ENCODE data around the gene TAB2.
"Not testable (repeated sequence)": the region's sequence is repeated elsewhere in the genome, so short reads cannot be mapped to it uniquely, and the experiment has no call there.

The TAB2 gene

DNA sequence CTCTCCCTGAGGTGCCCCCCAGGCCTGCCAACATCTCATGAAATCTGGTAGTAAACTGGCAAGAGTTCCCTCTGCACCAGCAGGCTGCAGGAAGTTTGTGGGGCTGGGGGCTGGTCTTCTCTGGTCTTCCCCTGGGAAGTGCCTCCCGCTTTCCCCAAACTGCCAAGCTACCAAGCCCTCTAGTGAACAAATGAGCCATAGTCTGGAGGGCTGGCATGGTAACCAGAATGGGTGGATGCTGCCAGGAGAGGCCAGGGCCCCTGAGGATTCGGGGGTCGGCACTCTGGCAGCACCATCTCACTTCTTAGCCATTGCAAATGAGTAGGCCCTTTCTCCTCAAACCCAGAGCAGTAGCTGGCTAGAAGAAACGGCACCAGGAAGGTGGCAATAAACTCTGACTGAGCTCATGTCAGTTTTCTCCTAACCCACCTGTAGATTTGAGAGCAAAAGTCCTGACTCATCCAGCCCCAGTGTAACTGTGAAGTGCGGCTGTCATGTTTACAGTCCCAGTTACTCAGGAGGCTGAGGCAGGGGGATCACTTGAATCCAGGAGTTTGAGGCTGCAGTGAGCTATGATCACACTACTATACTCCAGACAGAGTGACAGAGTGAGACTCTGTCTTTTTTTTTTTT is 131.4 kb downstream of the TAB2 start:
- DNase-seq: peak; percentile 7

DNA sequence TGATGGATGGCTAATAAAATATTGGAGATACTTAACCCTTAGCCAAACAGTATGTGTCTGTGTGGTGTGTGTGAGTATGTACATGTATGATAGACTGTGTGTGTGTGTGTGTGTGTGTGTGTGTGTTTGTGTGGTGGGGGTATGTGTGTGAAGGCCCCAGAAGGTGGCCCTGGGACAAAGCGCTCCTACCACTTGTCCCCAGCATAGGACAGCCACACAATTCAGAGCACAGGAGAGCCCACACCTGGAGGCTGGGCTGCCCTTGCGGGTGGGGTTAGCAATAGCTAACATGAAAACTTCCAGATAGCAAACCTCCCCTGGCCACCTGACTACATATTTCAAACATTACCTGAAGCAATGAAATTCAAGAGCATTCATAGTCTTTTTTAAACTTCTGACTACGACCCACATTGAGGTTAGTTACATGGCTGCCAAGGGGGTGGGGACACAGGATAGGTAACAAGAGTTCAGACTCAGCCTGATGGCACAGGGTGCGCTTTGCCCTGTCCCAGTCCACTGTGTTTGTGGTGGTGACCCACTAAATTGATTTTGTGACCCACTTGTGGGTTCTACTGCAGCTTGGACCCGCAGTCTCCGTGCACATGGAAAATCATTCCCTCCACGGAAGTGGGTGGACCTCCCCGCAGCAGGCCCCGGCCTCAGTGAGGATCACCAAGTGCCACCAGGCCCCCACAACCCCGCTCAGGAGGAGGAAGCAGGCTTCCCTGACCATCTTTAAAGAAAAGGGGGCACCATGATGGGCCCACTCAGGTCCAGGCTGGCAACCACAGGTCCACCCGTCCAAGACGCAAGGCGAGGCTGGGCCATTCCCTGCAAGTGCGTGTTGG is 132.5 kb downstream of the TAB2 start:
- DNase-seq: no peak

DNA sequence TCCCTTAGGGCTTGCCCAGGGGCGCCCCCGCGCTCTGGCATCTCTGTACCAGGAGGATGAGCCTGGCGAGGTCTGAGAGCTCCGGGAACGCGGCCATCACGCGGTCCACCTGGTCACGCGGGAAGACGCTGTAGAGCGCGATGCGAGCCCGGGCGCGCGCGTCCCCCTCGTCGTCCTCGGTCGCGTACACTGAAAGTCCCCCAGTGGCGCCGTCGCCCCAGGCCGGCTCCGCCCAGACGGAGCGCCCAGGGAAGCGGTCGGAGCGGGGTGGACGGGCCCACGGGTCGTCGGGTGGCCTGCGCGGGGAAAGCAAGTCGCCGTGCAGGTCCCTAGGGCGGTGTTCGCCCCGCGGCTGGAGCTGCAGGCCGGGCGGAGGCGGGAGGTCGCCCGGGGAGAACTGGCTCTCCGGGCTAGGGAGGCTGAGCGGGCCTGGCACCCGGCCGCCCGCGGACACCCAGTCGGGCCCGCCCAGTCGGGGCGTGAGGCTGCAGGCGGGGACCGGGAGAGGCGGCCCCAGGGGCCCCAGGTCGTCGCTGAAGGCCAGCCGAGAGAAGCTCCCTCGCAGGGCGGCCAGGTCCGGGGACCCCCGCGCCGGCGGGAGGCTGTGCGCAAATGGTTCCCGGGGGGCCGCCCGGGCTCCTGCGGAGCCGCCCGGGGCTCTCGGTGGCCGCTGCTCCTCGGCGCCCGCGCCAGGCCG is 133.3 kb downstream of the TAB2 start:
- peak; percentile 21 for DNase-seq

- DNase-seq: peak; percentile 44
These were observed 134.0 kb downstream of the TAB2 start for GRCh38 chr6:149451376-149452036.

- DNase-seq: no peak
These were observed 134.8 kb downstream of the TAB2 start for GRCh38 chr6:149452037-149452939.

DNA sequence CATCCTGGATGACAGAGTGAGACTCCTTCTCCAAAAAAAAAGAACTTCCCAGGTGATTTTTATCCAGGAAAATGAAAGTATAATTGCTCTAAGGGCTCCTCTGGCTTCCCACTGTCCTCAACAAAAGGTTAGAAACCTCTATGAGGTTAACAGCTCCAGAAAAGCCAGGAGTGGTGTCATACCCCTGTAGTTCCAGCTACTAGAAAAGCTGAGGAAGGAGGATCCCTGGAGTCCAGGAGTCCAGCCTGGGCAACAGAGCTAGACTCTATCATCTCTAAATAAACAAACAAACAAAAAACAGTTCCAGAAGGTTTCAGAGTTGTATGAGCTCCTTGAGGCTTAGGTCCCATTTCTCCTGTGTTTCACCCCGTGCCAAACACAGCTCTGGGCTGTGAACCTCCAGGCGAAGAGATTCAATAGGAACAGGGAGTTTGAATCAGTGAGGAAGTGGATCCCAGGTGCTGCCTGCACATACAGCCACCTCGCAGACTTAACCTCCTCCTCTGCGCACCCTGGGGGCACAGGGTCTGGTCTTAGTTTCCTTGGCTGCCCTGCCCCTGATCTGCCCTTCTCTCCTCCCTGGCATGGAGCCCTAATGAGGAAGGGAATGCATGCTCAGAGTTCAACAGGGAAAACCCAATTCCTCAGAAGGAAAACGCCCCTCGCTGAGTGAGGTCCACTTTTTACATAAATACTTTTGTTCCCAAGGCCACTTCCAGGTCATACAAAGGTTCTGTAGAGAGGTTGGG is 136.3 kb downstream of the TAB2 start:
- DNase-seq: no peak

- DNase-seq: no peak
These were observed 136.9 kb downstream of the TAB2 start for GRCh38 chr6:149454346-149454848.

DNA sequence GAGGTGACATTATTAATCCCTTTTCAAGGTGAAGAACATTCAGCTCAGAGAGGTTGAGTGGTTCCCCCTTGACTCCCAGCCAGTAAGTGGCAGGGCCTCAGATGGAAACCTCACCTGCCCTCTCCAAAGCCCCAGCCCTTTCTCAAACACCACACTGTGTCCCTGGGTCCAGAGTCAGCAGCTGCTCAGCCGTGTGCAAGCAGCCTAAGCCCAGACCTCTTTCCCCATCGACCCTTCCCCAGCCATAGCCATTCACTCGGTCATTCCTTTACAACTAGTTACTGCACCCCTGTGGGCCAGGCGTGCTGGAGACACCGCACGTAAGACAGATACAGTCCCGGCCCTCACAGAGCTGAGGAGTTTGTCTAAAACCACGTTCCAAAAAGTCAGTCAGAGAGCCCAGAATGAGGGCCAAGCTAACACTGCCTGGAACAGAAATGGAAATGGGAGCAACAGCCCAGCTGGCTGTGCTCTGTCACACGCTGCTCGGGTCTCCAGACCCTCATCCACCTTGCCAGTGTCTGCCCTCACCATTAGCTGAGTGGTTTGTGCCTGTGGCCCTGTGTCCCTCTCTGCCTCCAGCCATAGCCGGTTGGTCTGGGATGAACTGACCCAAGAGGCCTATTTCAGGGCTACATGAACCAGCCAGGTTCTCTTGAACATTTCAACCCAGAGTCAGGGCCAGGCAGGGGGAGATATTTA is 137.7 kb downstream of the TAB2 start:
- no peak for DNase-seq

- DNase-seq: no peak
These were observed 139.0 kb downstream of the TAB2 start for GRCh38 chr6:149456311-149457021.

DNA sequence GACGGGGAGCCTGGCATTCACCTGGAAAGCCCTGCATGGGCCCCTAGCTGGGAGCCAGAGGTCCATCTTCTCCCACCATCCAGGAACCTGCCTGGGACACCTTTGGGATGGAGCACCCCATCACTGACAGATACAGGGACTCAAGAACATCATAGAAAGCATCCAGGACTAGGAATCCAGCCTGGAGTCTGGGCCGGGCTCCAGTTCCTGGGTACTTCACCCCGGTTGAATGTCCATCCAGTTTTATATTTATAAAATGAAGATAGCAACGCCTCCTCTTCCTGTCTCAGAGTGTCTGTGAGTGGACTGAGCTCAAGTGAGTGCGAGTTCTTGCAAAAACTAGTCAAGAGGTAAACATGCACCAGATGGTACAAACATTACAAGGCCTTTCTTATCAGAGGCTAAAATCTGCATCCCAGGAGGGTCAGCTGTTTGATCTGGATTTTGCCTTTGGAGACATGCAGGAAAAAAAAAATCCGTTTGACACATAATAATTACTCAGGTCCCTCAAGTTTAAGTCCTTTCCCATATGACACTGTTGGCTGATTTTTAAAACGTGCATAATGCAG is 139.9 kb downstream of the TAB2 start:
- DNase-seq: no peak

- DNase-seq: no peak
These were observed 140.7 kb downstream of the TAB2 start for GRCh38 chr6:149458196-149458595.

DNA sequence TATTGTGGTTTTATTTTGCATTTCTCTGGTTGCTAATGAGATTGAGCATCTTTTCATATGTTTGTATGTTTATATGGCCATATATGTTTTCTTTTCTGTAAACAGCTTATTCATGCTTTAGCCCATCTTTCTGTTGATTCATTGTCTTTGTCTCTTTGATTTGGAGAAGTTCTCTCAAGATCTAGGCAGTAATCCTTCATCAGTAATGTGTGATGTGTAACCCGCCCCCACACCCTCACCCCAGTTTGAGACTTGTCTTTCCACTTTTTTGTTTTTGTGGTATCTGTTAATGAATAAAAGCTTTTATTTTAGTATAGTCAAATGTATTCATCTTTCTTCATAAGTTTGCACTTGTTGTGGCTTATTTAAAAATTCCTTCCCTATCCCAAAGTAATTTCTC is 141.3 kb downstream of the TAB2 start:
- no peak for DNase-seq

- DNase-seq: no peak
These were observed 142.2 kb downstream of the TAB2 start for GRCh38 chr6:149459761-149460160.

- DNase-seq: not testable (repeated sequence)
These were observed 142.7 kb downstream of the TAB2 start for GRCh38 chr6:149460249-149460648.
